Measurements from ENCODE around the gene SERPINC1. TPM values are rescaled to one million over a fixed set of nuclear protein-coding genes. Genes with fewer than 3 reads are reported as not detected.
A peak's percentile ranks its signal among the peaks of the same experiment; 100 is the strongest.
"Not testable (repeated sequence)": the region's sequence is repeated elsewhere in the genome, so short reads cannot be mapped to it uniquely, and the experiment has no call there.

Gene SERPINC1
- total and polyA plus RNA-seq, 9 of the 15 experiments (the other 6 are each of a cell fraction or from before 2014, with no cell fraction given): 0.07 to 1.2 (median 0.50) TPM

DNA sequence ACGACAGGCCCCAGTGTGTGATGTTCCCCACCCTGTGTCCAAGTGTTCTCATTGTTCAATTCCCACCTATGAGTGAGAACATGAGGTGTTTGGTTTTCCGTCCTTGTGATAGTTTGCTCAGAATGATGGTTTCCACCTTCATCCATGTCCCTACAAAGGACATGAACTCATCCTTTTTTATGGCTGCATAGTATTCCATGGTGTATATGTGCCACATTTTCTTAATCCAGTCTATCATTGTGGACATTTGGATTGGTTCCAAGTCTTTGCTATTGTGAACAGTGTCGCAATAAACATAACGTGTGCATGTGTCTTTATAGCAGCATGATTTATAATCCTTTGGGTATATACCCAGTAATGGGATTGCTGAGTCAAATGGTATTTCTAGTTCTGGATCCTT lies 36.0 kb downstream of the SERPINC1 start:
- H3K9me1 ChIP-seq (ENCODE audit: control insufficient read depth, insufficient read depth, low read length); H3K9me3 ChIP-seq (replicated peaks; ENCODE audit: control insufficient read depth, insufficient read depth, low read depth, low read length); H2AFZ ChIP-seq (ENCODE audit: low read depth, low read length); ATAC-seq; H3K27me3 ChIP-seq (ENCODE audit: control insufficient read depth in 2 of 2, insufficient read depth in 2 of 2, low read length in 2 of 2); H3K4me2 ChIP-seq (ENCODE audit: insufficient read depth, low read length); H3K9ac ChIP-seq (ENCODE audit: insufficient read depth in 1 of 2, low read depth in 2 of 2, low read length in 2 of 2); BruUV-seq (replicated peaks); H3K4me3 ChIP-seq; H4K20me1 ChIP-seq (replicated peaks; ENCODE audit: control insufficient read depth, insufficient read depth, low read length); POLR2A ChIA-PET; H3K27ac ChIP-seq (ENCODE audit: extremely low read depth, low read depth, low read length); H3K4me1 ChIP-seq (replicated peaks in 1 of 2; ENCODE audit: control insufficient read depth in 2 of 2, insufficient read depth in 2 of 2, low read length in 2 of 2); FAIRE-seq; intact Hi-C loops (cut with micrococcal nuclease); DNase-seq (ENCODE audit: extremely low read depth in 1 of 4, low spot score in 3 of 4); CTCF ChIA-PET (ENCODE audit: low intra/inter-chr PET ratio); H3K79me2 ChIP-seq (ENCODE audit: control insufficient read depth, insufficient read depth, low read length); in situ Hi-C loops (cut with MboI); TF ChIP-seq CEBPG (CRISPR knock-in tag; IDR thresholded peaks at IDR 0.05): not testable (repeated sequence)
- 69% methylated on average over 3 of the region's 4 CpGs for WGBS (ENCODE audit: insufficient coverage, low coverage, missing lambda C conversion rate)
- TF ChIP-seq KDM1A (IDR thresholded peaks at IDR 0.05) (peak in 1 of 2 experiments; percentile 50; a peak in 1 of 4 replicates), NFIC (IDR thresholded peaks at IDR 0.05) (peak; percentile 39; the same call in 1 of the 2 replicates), CEBPG (tag; conservative IDR thresholded peaks at IDR 0.05 in 1 of 2, IDR thresholded peaks at IDR 0.05 in 1 of 2) (0 out of 4 replicates have a peak, but pooled peaks of 1 of the 2 experiments have one; percentile 23), BCOR (IDR thresholded peaks at IDR 0.05) (peak; percentile 75), CEBPB (tag; IDR thresholded peaks at IDR 0.05) (peak; percentile 62), ZNF146 (CRISPR knock-in tag; IDR thresholded peaks at IDR 0.05; ENCODE audit: unreplicated experiment) (peak; percentile 84)
- peaks cover 16% of the 10 kb centered on the region; the same call in 1 of the 3 replicates for H3K36me3 ChIP-seq (ENCODE audit: control insufficient read depth, insufficient read depth, low read length)

DNA sequence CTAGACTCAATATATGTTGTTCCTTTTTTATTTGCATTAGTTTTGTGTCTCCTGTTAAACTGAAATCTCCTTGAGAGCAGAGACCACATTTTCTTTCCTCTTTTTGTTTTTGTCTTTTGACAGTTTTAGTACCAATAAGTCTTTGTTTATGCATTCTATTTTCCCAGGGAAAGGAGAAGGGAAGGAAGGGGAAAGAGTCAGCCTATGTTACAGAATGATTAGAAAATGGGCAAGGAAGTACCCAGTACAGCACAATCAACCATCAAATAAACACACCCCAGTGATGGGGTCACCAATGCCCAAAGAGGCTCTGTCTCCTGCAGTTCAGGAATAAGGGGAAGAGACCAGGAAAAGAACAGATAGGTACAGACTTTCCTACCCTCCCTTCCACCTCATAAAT lies 38.9 kb downstream of the SERPINC1 start:
- no peak overlapping the region for H2AFZ ChIP-seq (ENCODE audit: low read depth, low read length)
- no peak overlapping the region for H3K9ac ChIP-seq (ENCODE audit: insufficient read depth in 1 of 2, low read depth in 2 of 2, low read length in 2 of 2)
- no peaks in the 10 kb centered on the region for H3K27me3 ChIP-seq (ENCODE audit: control insufficient read depth in 2 of 2, insufficient read depth in 2 of 2, low read length in 2 of 2)
- in situ Hi-C loops (cut with MboI) (no loop called here), intact Hi-C loops (cut with micrococcal nuclease) (no loop called here)
- H3K36me3 ChIP-seq (ENCODE audit: control insufficient read depth, insufficient read depth, low read length): peaks cover 21% of the 10 kb centered on the region; the same call in 1 of the 3 replicates
- no peaks in the 10 kb centered on the region for H3K79me2 ChIP-seq (ENCODE audit: control insufficient read depth, insufficient read depth, low read length)
- no peaks in the 10 kb centered on the region for H3K9me1 ChIP-seq (ENCODE audit: control insufficient read depth, insufficient read depth, low read length)
- no peaks in the 10 kb centered on the region for H3K9me3 ChIP-seq (replicated peaks; ENCODE audit: control insufficient read depth, insufficient read depth, low read depth, low read length)
- ChIA-PET CTCF (ENCODE audit: low intra/inter-chr PET ratio) (no interaction called here), POLR2A (interaction anchor here (3.0 kb wide), 1 partner anchor 10 kb away, joined by 13 read pairs; the partner anchor contains the start of genes GAS5 and ZBTB37)
- no peak overlapping the region for H3K27ac ChIP-seq (ENCODE audit: extremely low read depth, low read depth, low read length)
- no peak overlapping the region for H3K4me2 ChIP-seq (ENCODE audit: insufficient read depth, low read length)
- FAIRE-seq (no peak), ATAC-seq (no peak), DNase-seq (ENCODE audit: extremely low read depth in 1 of 4, low spot score in 3 of 4) (no peak)
- no peaks in the 10 kb centered on the region for H3K4me1 ChIP-seq (replicated peaks in 1 of 2; ENCODE audit: control insufficient read depth in 2 of 2, insufficient read depth in 2 of 2, low read length in 2 of 2)
- no peak overlapping the region for H3K4me3 ChIP-seq
- H4K20me1 ChIP-seq (replicated peaks; ENCODE audit: control insufficient read depth, insufficient read depth, low read length): no peaks in the 10 kb centered on the region
- BruUV-seq (replicated peaks): no TSS peak
- TF ChIP-seq RBM15 (IDR thresholded peaks at IDR 0.05; ENCODE audit: insufficient read depth, low read length) (no peak), NCOA2 (IDR thresholded peaks at IDR 0.05; ENCODE audit: partially characterized antibody in 2 of 2) (no peak), NFRKB (IDR thresholded peaks at IDR 0.05; ENCODE audit: low read depth) (no peak), SRSF1 (IDR thresholded peaks at IDR 0.05; ENCODE audit: low read depth, low read length) (no peak), ZNF282 (CRISPR knock-in tag; IDR thresholded peaks at IDR 0.05) (no peak)
- TF ChIP-seq, protein P1, sequence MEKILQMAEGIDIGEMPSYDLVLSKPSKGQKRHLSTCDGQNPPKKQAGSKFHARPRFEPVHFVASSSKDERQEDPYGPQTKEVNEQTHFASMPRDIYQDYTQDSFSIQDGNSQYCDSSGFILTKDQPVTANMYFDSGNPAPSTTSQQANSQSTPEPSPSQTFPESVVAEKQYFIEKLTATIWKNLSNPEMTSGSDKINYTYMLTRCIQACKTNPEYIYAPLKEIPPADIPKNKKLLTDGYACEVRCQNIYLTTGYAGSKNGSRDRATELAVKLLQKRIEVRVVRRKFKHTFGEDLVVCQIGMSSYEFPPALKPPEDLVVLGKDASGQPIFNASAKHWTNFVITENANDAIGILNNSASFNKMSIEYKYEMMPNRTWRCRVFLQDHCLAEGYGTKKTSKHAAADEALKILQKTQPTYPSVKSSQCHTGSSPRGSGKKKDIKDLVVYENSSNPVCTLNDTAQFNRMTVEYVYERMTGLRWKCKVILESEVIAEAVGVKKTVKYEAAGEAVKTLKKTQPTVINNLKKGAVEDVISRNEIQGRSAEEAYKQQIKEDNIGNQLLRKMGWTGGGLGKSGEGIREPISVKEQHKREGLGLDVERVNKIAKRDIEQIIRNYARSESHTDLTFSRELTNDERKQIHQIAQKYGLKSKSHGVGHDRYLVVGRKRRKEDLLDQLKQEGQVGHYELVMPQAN (IDR thresholded peaks at IDR 0.05; ENCODE audit: borderline replicate concordance): no peak

Data from K562 (cell line).